Head of caudate nucleus (tissue), 42 donors: ENCODE results near the gene ARRDC5.
"Not testable (repeated sequence)": the region's sequence is repeated elsewhere in the genome, so short reads cannot be mapped to it uniquely, and the experiment has no call there.

Experiments used
- DNase-seq, 42 donors: peaks; one replicate each; pipeline versions ENCODE4 v3.0.0 to v3.0.0-alpha.2; 2020 to 2021; ENCODE audit warnings: mixed read lengths in 7 of 42
- intact Hi-C: fragments of 100-400 bp; cut with DNase I; formaldehyde crosslinking; loops from one replicate; pipeline ENCODE4 v1.15.0; 2022

The ARRDC5 gene

GRCh38 chr19:4911786-4912672 is 9.3 kb upstream of the ARRDC5 start:
- peak; percentile 51 to 90 (median 74) for DNase-seq
- intact Hi-C loops: loop anchor here (5.0 kb wide), 2 partner anchors 35 to 95 kb away; no protein-coding TSS in a partner anchor

GRCh38 chr19:4911314-4911713 is 8.6 kb upstream of the ARRDC5 start:
- intact Hi-C loops: loop anchor here (5.0 kb wide), 2 partner anchors 34 to 94 kb away; no protein-coding TSS in a partner anchor

GRCh38 chr19:4910594-4911281 is 8.0 kb upstream of the ARRDC5 start:
- DNase-seq: peak in 27 of 42 donors; percentile 7 to 71 (median 32)
- intact Hi-C loops: loop anchor here (5.0 kb wide), 2 partner anchors 33 to 93 kb away; no protein-coding TSS in a partner anchor

More at GRCh38 chr19:4911314-4911713, 8.6 kb upstream of the ARRDC5 start:
- peak in 1 of 42 donors; percentile 49 for DNase-seq

GRCh38 chr19:4909897-4910593 is 7.3 kb upstream of the ARRDC5 start:
- intact Hi-C loops: loop anchor here (5.0 kb wide), 2 partner anchors 33 to 93 kb away; no protein-coding TSS in a partner anchor
- DNase-seq: peak; percentile 88 to 98 (median 95)

GRCh38 chr19:4909156-4909896 is 6.6 kb upstream of the ARRDC5 start, which contains the start of gene UHRF1:
UHRF1 (plus strand) TSS chr19:4909501; CDS start chr19:4910886, 1,385 bp downstream.
- intact Hi-C loops: no loop called here
- peak in 4 of 42 donors; percentile 7 to 30 (median 17) for DNase-seq

- no peak for DNase-seq
These were observed 6.1 kb upstream of the ARRDC5 start for GRCh38 chr19:4908781-4909155.

GRCh38 chr19:4908360-4908759 is 5.7 kb upstream of the ARRDC5 start:
- intact Hi-C loops: no loop called here
- DNase-seq: no peak

More at GRCh38 chr19:4908781-4909155, 6.1 kb upstream of the ARRDC5 start:
- intact Hi-C loops: no loop called here

- intact Hi-C loops: no loop called here
- DNase-seq: no peak
These were observed 4.3 kb upstream of the ARRDC5 start for GRCh38 chr19:4906963-4907362.

GRCh38 chr19:4904481-4904880 is 1.8 kb upstream of the ARRDC5 start:
- intact Hi-C loops: no loop called here
- no peak for DNase-seq

- intact Hi-C loops, DNase-seq: not testable (repeated sequence)
These were observed 1.8 kb downstream of the ARRDC5 start for GRCh38 chr19:4900879-4901278.

GRCh38 chr19:4897146-4897545 is 5.5 kb downstream of the ARRDC5 start:
- intact Hi-C loops: no loop called here
- no peak for DNase-seq

- no peak for DNase-seq
- intact Hi-C loops: no loop called here
These were observed 6.3 kb downstream of the ARRDC5 start for GRCh38 chr19:4896372-4896771.

GRCh38 chr19:4892962-4893361 is 9.7 kb downstream of the ARRDC5 start:
- DNase-seq, intact Hi-C loops: not testable (repeated sequence)

- no peak for DNase-seq
- intact Hi-C loops: no loop called here
These were observed 11.6 kb downstream of the ARRDC5 start for GRCh38 chr19:4891066-4891465.

- no peak for DNase-seq
- intact Hi-C loops: no loop called here
These were observed 13.5 kb downstream of the ARRDC5 start for GRCh38 chr19:4889034-4889815.

GRCh38 chr19:4887803-4888202 is 14.9 kb downstream of the ARRDC5 start:
- DNase-seq, intact Hi-C loops: not testable (repeated sequence)

GRCh38 chr19:4884993-4885392 is 17.7 kb downstream of the ARRDC5 start:
- intact Hi-C loops, DNase-seq: not testable (repeated sequence)

- DNase-seq, intact Hi-C loops: not testable (repeated sequence)
These were observed 19.8 kb downstream of the ARRDC5 start for GRCh38 chr19:4882874-4883273.
